ENCODE results near the gene SYTL1. TPM values are rescaled to one million over a fixed set of nuclear protein-coding genes. Genes with fewer than 3 reads are reported as not detected.
"Not testable (repeated sequence)": the region's sequence is repeated elsewhere in the genome, so short reads cannot be mapped to it uniquely, and the experiment has no call there.

Gene SYTL1
- total RNA-seq, 1 donor from 2014 or later = 3.5 TPM

DNA sequence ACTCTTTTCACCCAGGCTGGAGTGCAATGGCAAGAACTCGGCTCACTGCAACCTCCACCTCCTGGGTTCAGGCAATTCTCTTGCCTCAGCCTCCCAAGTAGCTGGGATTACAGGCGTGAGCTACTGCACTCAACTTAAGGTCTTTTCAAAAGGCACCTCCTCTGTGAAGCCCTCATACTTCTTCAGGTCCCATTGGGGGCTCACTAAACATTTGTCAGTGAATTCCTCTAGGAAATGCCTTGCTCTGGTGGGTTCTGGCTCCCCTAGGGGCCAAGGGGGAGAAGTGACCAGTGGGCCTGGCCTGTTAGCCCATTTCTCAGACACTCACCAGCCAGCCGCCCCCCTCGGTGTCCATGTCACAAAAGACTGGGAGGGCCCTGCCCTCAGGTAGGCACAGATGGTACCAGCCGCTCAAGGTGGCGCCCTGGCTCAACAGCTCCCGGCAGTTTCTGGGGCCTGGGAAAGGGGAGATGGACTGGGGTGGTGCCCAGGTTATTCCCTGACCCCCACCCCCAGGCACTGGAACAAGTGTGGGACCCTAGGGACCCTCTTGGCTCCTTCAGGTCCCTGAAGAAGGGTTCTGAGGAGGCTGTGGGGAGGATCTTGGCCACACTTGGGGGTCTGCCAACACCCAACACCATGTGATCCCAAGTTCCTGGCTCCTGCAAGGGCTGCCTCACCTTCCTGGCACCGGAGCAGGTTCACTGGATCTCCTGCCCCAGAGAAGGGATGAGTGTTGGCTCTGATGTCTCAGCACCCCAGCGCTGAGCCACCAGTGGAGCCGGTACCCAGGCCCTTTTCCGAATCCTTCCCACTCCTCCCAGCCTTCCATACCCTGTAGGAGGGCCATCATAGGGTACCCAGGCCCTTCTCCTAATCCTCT is 31.2 kb downstream of the SYTL1 start:
- DNase-seq (ENCODE audit: low spot score) (no peak), ATAC-seq (no peak)
- intact Hi-C loops (cut with DNase I) = no loop called here

- no peak for ATAC-seq
- DNase-seq (ENCODE audit: low spot score) = no peak
- intact Hi-C loops (cut with DNase I) = no loop called here
Measured at GRCh38 chr1:27374362-27375086, 32.7 kb downstream of the SYTL1 start, which contains the start of gene FCN3. Gene FCN3, minus strand, starts transcription at chr1:27374824. Its CDS starts 6 bp downstream, at chr1:27374818.

- DNase-seq (ENCODE audit: low spot score) = no peak
- intact Hi-C loops (cut with DNase I) = no loop called here
- no peak for ATAC-seq
Measured at GRCh38 chr1:27377760-27378495, 36.1 kb downstream of the SYTL1 start.

DNA sequence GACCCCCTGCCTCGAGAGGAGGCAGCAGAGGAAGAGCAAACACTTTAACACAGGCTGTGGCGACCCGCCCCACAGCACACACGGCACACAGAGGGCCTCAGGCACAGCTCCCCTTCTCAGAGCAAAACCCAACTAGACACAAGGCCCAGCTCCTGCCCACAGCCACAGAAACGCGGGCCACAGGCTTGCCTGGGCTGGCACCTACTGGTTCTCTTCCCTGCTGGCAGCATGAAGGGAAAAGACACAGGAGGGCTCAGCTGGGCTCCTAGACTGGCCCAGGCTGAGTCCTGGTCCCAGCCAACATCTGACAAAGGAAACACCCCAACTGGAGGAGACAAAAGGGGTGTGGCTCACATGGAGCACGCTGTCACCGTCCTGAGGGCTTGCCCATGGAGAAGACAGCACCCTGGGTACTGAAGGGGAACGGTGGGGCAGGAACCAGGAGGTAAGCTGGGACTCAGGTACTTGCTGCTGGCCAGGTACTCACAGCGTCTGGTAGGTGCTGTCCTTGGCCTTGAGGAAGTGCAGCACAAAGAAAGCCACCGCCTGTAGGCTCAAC is 37.8 kb downstream of the SYTL1 start:
- ATAC-seq (no peak), DNase-seq (ENCODE audit: low spot score) (no peak)
- intact Hi-C loops (cut with DNase I) = no loop called here

DNA sequence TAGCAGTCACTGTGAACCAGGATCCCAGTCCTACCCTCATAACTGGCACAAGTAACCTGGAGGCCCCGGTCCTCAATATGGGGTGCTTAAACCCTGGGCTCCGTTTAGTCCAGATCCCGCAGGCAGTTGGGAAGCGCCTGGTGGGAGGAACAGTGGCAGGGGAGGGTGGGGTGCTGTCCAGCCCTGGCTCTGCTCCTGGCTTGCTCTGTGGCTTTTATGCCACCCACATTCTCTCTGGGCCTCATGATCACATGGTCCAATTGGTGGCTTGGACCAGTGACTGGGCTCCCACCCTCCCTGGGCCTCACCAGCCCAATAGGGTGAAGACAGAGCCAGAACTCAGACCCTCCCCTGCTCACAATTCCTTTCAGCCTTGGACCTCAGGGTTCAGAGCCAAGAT is 38.4 kb downstream of the SYTL1 start:
- DNase-seq (ENCODE audit: low spot score) (no peak), ATAC-seq (peak; percentile 43)
- intact Hi-C loops (cut with DNase I) = no loop called here

DNA sequence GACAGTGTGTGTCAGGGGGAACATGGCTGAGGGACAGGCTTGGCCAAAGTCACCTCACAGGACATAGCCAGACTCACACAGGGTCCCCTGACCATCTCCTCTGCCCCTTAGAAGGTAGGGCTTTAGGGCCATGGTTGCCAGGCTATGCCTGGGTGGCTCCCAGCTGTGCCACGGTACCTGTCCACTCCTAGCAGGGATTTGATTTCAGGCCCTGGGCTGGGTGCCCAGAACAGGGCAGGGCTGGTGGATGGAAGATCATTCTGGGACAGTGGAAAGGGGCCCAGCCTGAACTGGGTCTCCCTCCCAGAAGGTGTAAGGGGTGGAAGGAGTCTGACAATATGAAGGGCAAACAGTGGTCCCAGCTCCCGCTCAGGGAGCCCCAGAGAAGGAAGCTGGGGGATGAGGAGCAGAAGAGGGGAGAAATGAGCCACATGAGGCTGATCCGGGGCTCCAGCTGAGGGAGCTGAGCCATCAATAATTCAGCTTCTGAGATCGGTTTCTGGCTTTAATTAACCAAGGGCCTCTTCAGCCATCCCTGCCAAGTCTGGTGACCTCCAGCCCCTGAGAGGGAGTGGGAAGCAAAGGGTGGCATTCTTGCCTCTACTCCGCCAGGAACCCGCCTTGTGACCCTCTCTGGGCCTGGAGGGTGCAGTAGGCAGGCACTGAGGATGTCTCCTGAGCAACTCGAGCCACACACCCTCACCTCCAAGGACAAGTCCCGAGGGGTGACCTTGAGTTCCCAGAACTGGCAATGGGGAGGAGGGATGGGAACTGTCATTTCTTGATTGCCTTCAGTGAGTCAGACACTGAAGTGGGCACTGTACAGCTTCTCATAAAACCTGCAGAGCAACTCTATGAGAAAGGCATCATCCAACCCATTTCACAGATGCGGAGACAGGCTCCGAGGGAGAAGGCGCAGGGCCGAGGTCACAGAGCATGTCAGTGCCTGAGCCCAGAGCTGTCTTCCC is 39.2 kb downstream of the SYTL1 start:
- intact Hi-C loops (cut with DNase I) = no loop called here
- no peak for DNase-seq (ENCODE audit: low spot score)
- ATAC-seq = peak; percentile 38

GRCh38 chr1:27381969-27382762 is 40.3 kb downstream of the SYTL1 start:
- intact Hi-C loops (cut with DNase I) = no loop called here
- no peak for DNase-seq (ENCODE audit: low spot score)
- ATAC-seq = no peak

DNA sequence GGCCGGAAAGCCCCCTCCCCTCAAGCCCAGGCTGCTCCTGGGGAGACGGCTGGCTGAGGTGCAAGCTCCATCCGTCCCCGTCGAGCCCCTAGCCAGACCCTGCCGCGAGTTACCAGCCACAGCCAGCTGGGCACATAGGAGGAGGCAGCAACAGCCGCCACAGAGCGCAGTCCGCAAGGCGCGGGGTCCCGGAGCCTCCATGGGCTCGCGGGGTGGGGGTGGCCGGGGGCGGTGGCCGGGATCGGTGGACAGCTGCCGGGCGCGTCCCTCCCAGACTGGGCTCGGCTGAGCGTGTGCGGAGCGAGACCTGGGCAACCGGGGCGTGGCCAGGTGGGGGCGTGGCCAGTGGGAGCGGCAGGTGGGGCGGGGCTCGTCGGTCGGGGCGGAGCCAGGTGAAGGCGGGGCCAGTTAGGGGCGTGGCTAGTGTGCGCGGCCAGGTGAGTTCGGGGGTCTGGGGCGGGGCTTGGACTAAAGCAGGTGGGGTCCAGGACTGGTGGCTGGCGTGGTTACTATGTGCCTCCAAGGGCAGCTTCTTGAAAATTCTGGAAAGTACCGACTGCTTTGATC is 41.3 kb downstream of the SYTL1 start, which contains the start of gene CD164L2:
CD164L2 (minus strand) TSS at position 295 of the 567 bp plus-strand sequence; CDS start at position 201, 94 bp downstream.
- ATAC-seq = no peak
- DNase-seq (ENCODE audit: low spot score) = no peak
- intact Hi-C loops (cut with DNase I) = no loop called here

GRCh38 chr1:27383661-27384060 is 41.8 kb downstream of the SYTL1 start:
- DNase-seq (ENCODE audit: low spot score) = no peak
- intact Hi-C loops (cut with DNase I) = no loop called here
- ATAC-seq = no peak

GRCh38 chr1:27384797-27385196 is 43.0 kb downstream of the SYTL1 start:
- intact Hi-C loops (cut with DNase I); ATAC-seq; DNase-seq (ENCODE audit: low spot score): not testable (repeated sequence)

DNA sequence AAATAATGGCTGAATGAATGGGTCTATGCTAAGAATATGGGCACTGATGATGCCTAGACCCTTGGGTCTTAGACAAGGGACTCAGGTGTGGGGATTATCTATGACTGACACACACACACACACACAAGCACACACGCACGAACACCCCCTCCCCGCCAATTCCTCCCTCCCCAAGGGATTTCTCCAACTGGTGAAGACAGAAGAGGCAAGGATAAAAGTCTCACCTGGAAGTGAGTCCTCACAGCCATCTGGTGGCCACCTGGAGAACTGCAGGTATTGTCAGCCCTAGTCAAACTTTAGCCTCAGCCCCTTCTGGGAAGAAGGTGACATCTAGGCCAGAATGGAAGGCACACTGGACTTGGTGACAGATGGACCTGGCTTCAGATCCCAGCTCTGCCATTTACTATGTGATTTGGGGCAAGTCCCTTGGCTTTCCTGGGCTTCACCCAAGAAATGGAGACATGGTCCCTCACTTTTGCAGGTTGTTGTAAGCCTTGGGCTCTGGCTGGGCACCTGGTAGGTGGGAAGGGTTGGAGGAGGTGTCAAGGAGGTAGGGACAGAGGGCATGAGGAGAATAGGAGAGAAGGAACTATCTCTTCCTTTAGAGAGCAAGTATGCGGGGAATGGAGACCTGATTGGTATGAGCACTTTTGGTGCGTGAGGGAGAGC is 46.6 kb downstream of the SYTL1 start:
- DNase-seq (ENCODE audit: low spot score) (peak; percentile 83), ATAC-seq (no peak)
- intact Hi-C loops (cut with DNase I) = no loop called here

GRCh38 chr1:27391511-27392095 is 49.8 kb downstream of the SYTL1 start:
- DNase-seq (ENCODE audit: low spot score) (no peak), ATAC-seq (peak; percentile 44)
- intact Hi-C loops (cut with DNase I) = loop anchor here (5.0 kb wide), 2 partner anchors 34 to 89 kb away; no protein-coding TSS in a partner anchor

GRCh38 chr1:27392096-27392777 is 50.4 kb downstream of the SYTL1 start, which contains the start of gene GPR3:
Gene GPR3, plus strand, starts transcription at chr1:27392622. Its CDS starts 1,177 bp downstream, at chr1:27393799.
- ATAC-seq (peak; percentile 90), DNase-seq (ENCODE audit: low spot score) (peak; percentile 92)
- intact Hi-C loops (cut with DNase I) = loop anchor here (5.0 kb wide), 2 partner anchors 35 to 90 kb away; no protein-coding TSS in a partner anchor

- intact Hi-C loops (cut with DNase I) = loop anchor here (5.0 kb wide), 2 partner anchors 36 to 91 kb away; no protein-coding TSS in a partner anchor
- ATAC-seq (no peak), DNase-seq (ENCODE audit: low spot score) (no peak)
Measured at GRCh38 chr1:27392778-27393635, 51.2 kb downstream of the SYTL1 start.
